Measurements from ENCODE around the gene ZSWIM1.
"Not testable (repeated sequence)": the region's sequence is repeated elsewhere in the genome, so short reads cannot be mapped to it uniquely, and the experiment has no call there.

Gene ZSWIM1

GRCh38 chr20:45897692-45898091, 16.7 kb downstream of the ZSWIM1 start:
- Histone ChIP-seq H3K9me3 (ENCODE audit: low read length) (no peaks in the 10 kb centered on the region), H3K4me3 (ENCODE audit: low read length) (no peak overlapping the region), H3K4me1 (ENCODE audit: insufficient read depth, low read length) (peaks cover 10% of the 10 kb centered on the region), H2AFZ (ENCODE audit: low read depth, low read length) (no peak overlapping the region), H3K27me3 (ENCODE audit: insufficient read depth, low read length) (no peaks in the 10 kb centered on the region), H3K36me3 (ENCODE audit: insufficient read depth, low read length) (peaks cover 57% of the 10 kb centered on the region)

- Histone ChIP-seq H3K36me3 (ENCODE audit: insufficient read depth, low read length) (peaks cover 63% of the 10 kb centered on the region), H3K4me3 (ENCODE audit: low read length) (no peak overlapping the region), H3K27me3 (ENCODE audit: insufficient read depth, low read length) (no peaks in the 10 kb centered on the region), H3K9me3 (ENCODE audit: low read length) (no peaks in the 10 kb centered on the region), H3K4me1 (ENCODE audit: insufficient read depth, low read length) (peaks cover 10% of the 10 kb centered on the region), H2AFZ (ENCODE audit: low read depth, low read length) (no peak overlapping the region)
Measured at GRCh38 chr20:45898285-45898684, 17.3 kb downstream of the ZSWIM1 start.

- Histone ChIP-seq H3K36me3 (ENCODE audit: insufficient read depth, low read length) (peaks cover 71% of the 10 kb centered on the region), H3K9me3 (ENCODE audit: low read length) (no peaks in the 10 kb centered on the region), H3K27me3 (ENCODE audit: insufficient read depth, low read length) (no peaks in the 10 kb centered on the region), H3K4me1 (ENCODE audit: insufficient read depth, low read length) (peaks cover 1% of the 10 kb centered on the region), H3K4me3 (ENCODE audit: low read length) (no peak overlapping the region), H2AFZ (ENCODE audit: low read depth, low read length) (no peak overlapping the region)
Measured at GRCh38 chr20:45899046-45899835, 18.2 kb downstream of the ZSWIM1 start.

- not testable (repeated sequence) for H3K4me3 ChIP-seq (ENCODE audit: low read length); H3K4me1 ChIP-seq (ENCODE audit: insufficient read depth, low read length); H3K9me3 ChIP-seq (ENCODE audit: low read length); H3K27me3 ChIP-seq (ENCODE audit: insufficient read depth, low read length); H2AFZ ChIP-seq (ENCODE audit: low read depth, low read length)
- peaks cover 83% of the 10 kb centered on the region for H3K36me3 ChIP-seq (ENCODE audit: insufficient read depth, low read length)
Measured at GRCh38 chr20:45901332-45901731, 20.3 kb downstream of the ZSWIM1 start.

- no peaks in the 10 kb centered on the region for H3K9me3 ChIP-seq (ENCODE audit: low read length)
- no peaks in the 10 kb centered on the region for H3K4me1 ChIP-seq (ENCODE audit: insufficient read depth, low read length)
- H2AFZ ChIP-seq (ENCODE audit: low read depth, low read length), result no peak overlapping the region
- H3K4me3 ChIP-seq (ENCODE audit: low read length), result no peak overlapping the region
- no peaks in the 10 kb centered on the region for H3K27me3 ChIP-seq (ENCODE audit: insufficient read depth, low read length)
- H3K36me3 ChIP-seq (ENCODE audit: insufficient read depth, low read length), result peaks cover 77% of the 10 kb centered on the region
Measured at GRCh38 chr20:45902199-45902701, 21.2 kb downstream of the ZSWIM1 start.

- Histone ChIP-seq H3K9me3 (ENCODE audit: low read length) (no peaks in the 10 kb centered on the region), H2AFZ (ENCODE audit: low read depth, low read length) (no peak overlapping the region), H3K4me3 (ENCODE audit: low read length) (no peak overlapping the region), H3K4me1 (ENCODE audit: insufficient read depth, low read length) (peaks cover 6% of the 10 kb centered on the region), H3K36me3 (ENCODE audit: insufficient read depth, low read length) (peaks cover 75% of the 10 kb centered on the region), H3K27me3 (ENCODE audit: insufficient read depth, low read length) (no peaks in the 10 kb centered on the region)
Measured at GRCh38 chr20:45904583-45905504, 23.8 kb downstream of the ZSWIM1 start.

GRCh38 chr20:45905505-45906079, 24.6 kb downstream of the ZSWIM1 start:
- no peaks in the 10 kb centered on the region for H3K9me3 ChIP-seq (ENCODE audit: low read length)
- H2AFZ ChIP-seq (ENCODE audit: low read depth, low read length), result no peak overlapping the region
- H3K36me3 ChIP-seq (ENCODE audit: insufficient read depth, low read length), result peaks cover 76% of the 10 kb centered on the region
- H3K4me3 ChIP-seq (ENCODE audit: low read length), result no peak overlapping the region
- no peaks in the 10 kb centered on the region for H3K27me3 ChIP-seq (ENCODE audit: insufficient read depth, low read length)
- peaks cover 11% of the 10 kb centered on the region for H3K4me1 ChIP-seq (ENCODE audit: insufficient read depth, low read length)

- Histone ChIP-seq H2AFZ (ENCODE audit: low read depth, low read length) (no peak overlapping the region), H3K36me3 (ENCODE audit: insufficient read depth, low read length) (peaks cover 66% of the 10 kb centered on the region), H3K9me3 (ENCODE audit: low read length) (no peaks in the 10 kb centered on the region), H3K27me3 (ENCODE audit: insufficient read depth, low read length) (no peaks in the 10 kb centered on the region), H3K4me1 (ENCODE audit: insufficient read depth, low read length) (peaks cover 19% of the 10 kb centered on the region), H3K4me3 (ENCODE audit: low read length) (no peak overlapping the region)
Measured at GRCh38 chr20:45907219-45907948, 26.4 kb downstream of the ZSWIM1 start.

- H2AFZ ChIP-seq (ENCODE audit: low read depth, low read length), result no peak overlapping the region
- peaks cover 60% of the 10 kb centered on the region for H3K36me3 ChIP-seq (ENCODE audit: insufficient read depth, low read length)
- H3K9me3 ChIP-seq (ENCODE audit: low read length), result no peaks in the 10 kb centered on the region
Measured at GRCh38 chr20:45908084-45908483, 27.1 kb downstream of the ZSWIM1 start.

GRCh38 chr20:45909336-45909808, 28.3 kb downstream of the ZSWIM1 start:
- peaks cover 47% of the 10 kb centered on the region for H3K36me3 ChIP-seq (ENCODE audit: insufficient read depth, low read length)

More at GRCh38 chr20:45908084-45908483, 27.1 kb downstream of the ZSWIM1 start:
- no peaks in the 10 kb centered on the region for H3K27me3 ChIP-seq (ENCODE audit: insufficient read depth, low read length)
- H3K4me1 ChIP-seq (ENCODE audit: insufficient read depth, low read length), result peaks cover 21% of the 10 kb centered on the region
- no peak overlapping the region for H3K4me3 ChIP-seq (ENCODE audit: low read length)

GRCh38 chr20:45909817-45910669, 29.0 kb downstream of the ZSWIM1 start:
- H2AFZ ChIP-seq (ENCODE audit: low read depth, low read length), result no peak overlapping the region
- peaks cover 41% of the 10 kb centered on the region for H3K36me3 ChIP-seq (ENCODE audit: insufficient read depth, low read length)
- H3K9me3 ChIP-seq (ENCODE audit: low read length), result no peaks in the 10 kb centered on the region
- peak overlapping the region; percentile 60 for H3K4me3 ChIP-seq (ENCODE audit: low read length)
- H3K4me1 ChIP-seq (ENCODE audit: insufficient read depth, low read length), result peaks cover 21% of the 10 kb centered on the region
- no peaks in the 10 kb centered on the region for H3K27me3 ChIP-seq (ENCODE audit: insufficient read depth, low read length)

More at GRCh38 chr20:45909336-45909808, 28.3 kb downstream of the ZSWIM1 start:
- Histone ChIP-seq H2AFZ (ENCODE audit: low read depth, low read length) (no peak overlapping the region), H3K4me3 (ENCODE audit: low read length) (no peak overlapping the region), H3K9me3 (ENCODE audit: low read length) (no peaks in the 10 kb centered on the region), H3K4me1 (ENCODE audit: insufficient read depth, low read length) (peaks cover 21% of the 10 kb centered on the region), H3K27me3 (ENCODE audit: insufficient read depth, low read length) (no peaks in the 10 kb centered on the region)

Measured in neuron (in vitro differentiated cells).